HepG2 (cell line): ENCODE measurements around the gene KDM8. TPM values are rescaled to one million over a fixed set of nuclear protein-coding genes. Genes with fewer than 3 reads are reported as not detected.
A peak's percentile ranks its signal among the peaks of the same experiment; 100 is the strongest.

ENCODE experiments used
- ARNT2 ChIP-seq: sonication (generic); formaldehyde crosslinking; IDR thresholded peaks from 2 replicates; pipeline ENCODE4 v1.8.0; 2022; ENCODE audit warnings: mild to moderate bottlenecking, low read depth, missing genetic modification reagents, moderate library complexity
- CCAR2 ChIP-seq: fragments of 200-400 bp; formaldehyde crosslinking; optimal IDR thresholded peaks from 2 replicates; pipeline ENCODE3; 2018; ENCODE audit warnings: low read depth, mild to moderate bottlenecking, low read length, moderate library complexity
- CENPT ChIP-seq: sonication (generic); formaldehyde crosslinking; IDR thresholded peaks from 2 replicates; pipeline ENCODE4 v1.8.0; 2022; ENCODE audit warnings: low read depth, mild to moderate bottlenecking, moderate library complexity, missing genetic modification reagents
- EEA1 ChIP-seq: sonication (generic); formaldehyde crosslinking; IDR thresholded peaks from 2 replicates; pipeline ENCODE4 v1.5.1; 2020; ENCODE audit warnings: mild to moderate bottlenecking, missing genetic modification reagents, borderline replicate concordance
- EP300 ChIP-seq, 3 experiments: sonication (generic) in 1 of 3; formaldehyde crosslinking in 1 of 3; IDR thresholded peaks; 2 replicates each; pipeline versions ENCODE4 v1.5.1 to v1.6.1; 2011 to 2020; ENCODE audit warnings: low read depth in 2 of 3, low read length in 2 of 3, borderline replicate concordance in 1 of 3, improper control_type of control experiment in 1 of 3, mild to moderate bottlenecking in 1 of 3, missing genetic modification reagents in 1 of 3, moderate library complexity in 1 of 3
- GPN1 ChIP-seq: sonication (generic); formaldehyde crosslinking; IDR thresholded peaks from 2 replicates; pipeline ENCODE4 v1.5.1; 2020; ENCODE audit warnings: missing genetic modification reagents, borderline replicate concordance
- HES4 ChIP-seq: sonication (generic); formaldehyde crosslinking; IDR thresholded peaks from 2 replicates; pipeline ENCODE4 v1.9.0; 2021; ENCODE audit warnings: mild to moderate bottlenecking, missing genetic modification reagents, borderline replicate concordance
- HOXA7 ChIP-seq: sonication (generic); formaldehyde crosslinking; IDR thresholded peaks from 2 replicates; pipeline ENCODE4 v1.8.1; 2022; ENCODE audit warnings: mild to moderate bottlenecking, missing genetic modification reagents, moderate library complexity
- SKI ChIP-seq: fragments of 450-650 bp; IDR thresholded peaks from one replicate; pipeline ENCODE4 v1.6.1; 2018; ENCODE audit warnings: mild to moderate bottlenecking; ENCODE audit not compliant: partially characterized antibody
- SMARCE1 ChIP-seq: fragments of 450-650 bp; IDR thresholded peaks from 2 replicates; pipeline ENCODE4 v1.6.1; 2017; ENCODE audit warnings: borderline replicate concordance
- SYNCRIP ChIP-seq: fragments of 200-400 bp; formaldehyde crosslinking; IDR thresholded peaks from 2 replicates; pipeline ENCODE4 v1.6.1; 2018; ENCODE audit warnings: mild to moderate bottlenecking, low read depth, low read length; ENCODE audit not compliant: insufficient read depth
- U2AF2 ChIP-seq: fragments of 200-400 bp; formaldehyde crosslinking; IDR thresholded peaks from 2 replicates; pipeline ENCODE4 v1.6.1; 2017; ENCODE audit warnings: low read depth, mild to moderate bottlenecking, low read length
- ZBTB42 ChIP-seq: sonication (generic); formaldehyde crosslinking; IDR thresholded peaks from 2 replicates; pipeline ENCODE4 v1.5.0; 2020; ENCODE audit warnings: mild to moderate bottlenecking, missing genetic modification reagents
- ZBTB8A ChIP-seq: sonication (generic); formaldehyde crosslinking; IDR thresholded peaks from 2 replicates; pipeline ENCODE4 v1.4.0; 2020; ENCODE audit warnings: mild to moderate bottlenecking, low read depth, missing genetic modification reagents, borderline replicate concordance
- ZFP82 ChIP-seq: sonication (generic); formaldehyde crosslinking; IDR thresholded peaks from 2 replicates; pipeline ENCODE4 v1.5.1; 2020; ENCODE audit warnings: mild to moderate bottlenecking, missing genetic modification reagents, borderline replicate concordance
- ZNF234 ChIP-seq: sonication (generic); formaldehyde crosslinking; conservative IDR thresholded peaks from 2 replicates; pipeline ENCODE4 v1.5.1; 2020; ENCODE audit warnings: mild to moderate bottlenecking, missing genetic modification reagents
- ZNF326 ChIP-seq: sonication (generic); formaldehyde crosslinking; IDR thresholded peaks from 2 replicates; pipeline ENCODE4 v1.4.0; 2020; ENCODE audit warnings: missing genetic modification reagents, borderline replicate concordance
- ZNF354B ChIP-seq: sonication (generic); formaldehyde crosslinking; IDR thresholded peaks from 2 replicates; pipeline ENCODE4 v1.8.0; 2022; ENCODE audit warnings: mild to moderate bottlenecking, missing genetic modification reagents
- polyA plus RNA-seq, 8 experiments: library from polyadenylated mRNA; depleted of rRNA in 3 of 8; stranded (reverse) in 7 of 8; unstranded in 1 of 8; fragments of >200 nt; fragmentation: Illumina TruSeq in 4 of 8; extraction: Trizol in 4 of 8; gene quantifications; 2 replicates each; pipeline versions ENCODE4 v1.2.1 to v1.2.3, GENCODE V29; 2011 to 2016; ENCODE audit warnings: low read depth in 4 of 8, missing spikeins in 1 of 8, mixed read lengths in 1 of 8; ENCODE audit not compliant: insufficient read depth in 1 of 8
- total RNA-seq, 5 experiments: library from RNA; depleted of rRNA; stranded (reverse); fragments of >200 nt; fragmentation: Illumina TruSeq; extraction: Trizol; gene quantifications; 2 replicates each; pipeline ENCODE4 v1.2.3, GENCODE V29; 2016; ENCODE audit warnings: low read depth in 1 of 5
- TF ChIP-seq, protein P1 (sequence below): sonication (generic); formaldehyde crosslinking; IDR thresholded peaks from 2 replicates; pipeline ENCODE4 v1.5.1; 2020; ENCODE audit warnings: mild to moderate bottlenecking, missing genetic modification reagents, borderline replicate concordance
- TF ChIP-seq, protein P2 (sequence below): sonication (generic); formaldehyde crosslinking; IDR thresholded peaks from 2 replicates; pipeline ENCODE4 v1.8.1; 2023; ENCODE audit warnings: mild to moderate bottlenecking, inconsistent platforms, moderate library complexity, missing genetic modification reagents, borderline replicate concordance
- TF ChIP-seq, protein P3 (sequence below): sonication (generic); formaldehyde crosslinking; IDR thresholded peaks from 2 replicates; pipeline ENCODE4 v1.5.0; 2020; ENCODE audit warnings: mild to moderate bottlenecking, missing genetic modification reagents
- TF ChIP-seq, protein P4 (sequence below): sonication (generic); formaldehyde crosslinking; IDR thresholded peaks from 2 replicates; pipeline ENCODE4 v1.9.0; 2022; ENCODE audit warnings: missing genetic modification reagents, mild to moderate bottlenecking, borderline replicate concordance

Gene KDM8
- total and polyA plus RNA-seq, 2 of the 13 experiments (the other 11 are each of a cell fraction or from before 2014, with no cell fraction given): 3.3 to 8.6 TPM

DNA sequence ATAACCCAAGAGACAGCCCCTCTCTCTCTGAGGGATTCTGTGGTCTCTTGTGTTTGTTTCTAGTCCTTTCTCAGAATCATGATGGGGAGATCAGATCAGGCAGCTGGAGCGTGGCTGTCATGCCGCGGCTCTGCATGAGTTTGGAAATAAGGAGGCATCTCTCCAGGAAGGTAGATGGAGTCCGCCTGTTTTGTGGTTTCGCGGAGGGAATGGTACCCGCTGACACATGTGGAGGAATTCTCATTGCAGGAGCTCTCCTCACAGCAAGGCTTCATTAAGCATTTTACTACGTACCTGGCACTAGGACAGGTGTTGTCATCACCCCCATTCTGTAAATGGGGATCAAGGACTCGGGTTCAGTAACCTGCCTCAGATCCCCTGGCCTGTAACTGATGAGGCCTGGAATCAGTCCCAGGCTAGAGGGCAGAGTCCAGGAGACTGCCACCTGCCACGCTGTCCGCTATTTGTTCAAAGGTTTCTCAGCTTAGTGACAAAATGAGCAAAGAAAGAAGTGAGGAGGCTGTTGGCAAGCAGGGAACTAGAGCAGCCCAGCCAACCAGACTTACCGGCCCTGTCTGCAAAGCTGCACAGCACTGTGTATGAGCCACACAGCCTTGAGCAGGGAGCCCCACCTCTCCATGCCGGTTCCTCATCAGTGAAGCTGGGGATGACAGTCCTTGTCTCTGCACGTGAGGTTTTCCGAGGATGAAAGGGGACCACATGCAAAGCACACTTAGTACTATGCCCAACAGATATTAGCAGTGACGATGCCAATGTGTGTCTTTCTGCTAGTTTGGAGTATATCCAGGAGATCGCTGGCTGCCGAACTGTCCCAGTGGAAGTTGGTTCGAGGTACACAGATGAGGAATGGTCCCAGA lies 11.0 kb downstream of the KDM8 start (continued):
- TF ChIP-seq ZNF326 (CRISPR knock-in tag) (no peak), CENPT (CRISPR knock-in tag) (no peak), SKI (no peak), U2AF2 (no peak), ZFP82 (CRISPR knock-in tag) (no peak), HOXA7 (no peak), EP300 (IDR thresholded peaks at IDR 0.05; ENCODE audit: low read depth in 2 of 2, low read length in 2 of 2) (no peak), EP300 (CRISPR knock-in tag; IDR thresholded peaks at IDR 0.05; ENCODE audit: borderline replicate concordance) (no peak), EEA1 (CRISPR knock-in tag) (no peak), GPN1 (CRISPR knock-in tag) (no peak), HES4 (CRISPR knock-in tag) (no peak), ARNT2 (CRISPR knock-in tag) (no peak), ZNF354B (CRISPR knock-in tag) (no peak), SYNCRIP (no peak), ZNF234 (no peak), CCAR2 (no peak), ZBTB8A (CRISPR knock-in tag) (no peak), ZBTB42 (CRISPR knock-in tag) (no peak), SMARCE1 (no peak)
- TF ChIP-seq, protein P1, sequence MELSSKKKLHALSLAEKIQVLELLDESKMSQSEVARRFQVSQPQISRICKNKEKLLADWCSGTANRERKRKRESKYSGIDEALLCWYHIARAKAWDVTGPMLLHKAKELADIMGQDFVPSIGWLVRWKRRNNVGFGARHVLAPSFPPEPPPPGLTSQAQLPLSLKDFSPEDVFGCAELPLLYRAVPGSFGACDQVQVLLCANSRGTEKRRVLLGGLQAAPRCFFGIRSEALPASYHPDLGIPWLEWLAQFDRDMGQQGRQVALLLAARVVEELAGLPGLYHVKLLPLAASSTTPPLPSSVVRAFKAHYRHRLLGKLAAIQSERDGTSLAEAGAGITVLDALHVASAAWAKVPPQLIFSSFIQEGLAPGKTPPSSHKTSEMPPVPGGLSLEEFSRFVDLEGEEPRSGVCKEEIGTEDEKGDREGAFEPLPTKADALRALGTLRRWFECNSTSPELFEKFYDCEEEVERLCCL (CRISPR knock-in tag): no peak
- TF ChIP-seq, protein P2, sequence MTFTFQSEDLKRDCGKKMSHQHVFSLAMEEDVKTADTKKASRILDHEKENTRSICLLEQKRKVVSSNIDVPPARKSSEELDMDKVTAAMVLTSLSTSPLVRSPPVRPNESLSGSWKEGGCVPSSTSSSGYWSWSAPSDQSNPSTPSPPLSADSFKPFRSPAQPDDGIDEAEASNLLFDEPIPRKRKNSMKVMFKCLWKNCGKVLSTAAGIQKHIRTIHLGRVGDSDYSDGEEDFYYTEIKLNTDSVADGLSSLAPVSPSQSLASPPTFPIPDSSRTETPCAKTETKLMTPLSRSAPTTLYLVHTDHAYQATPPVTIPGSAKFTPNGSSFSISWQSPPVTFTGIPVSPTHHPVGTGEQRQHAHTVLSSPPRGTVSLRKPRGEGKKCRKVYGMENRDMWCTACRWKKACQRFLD (CRISPR knock-in tag): no peak
- TF ChIP-seq, protein P3, sequence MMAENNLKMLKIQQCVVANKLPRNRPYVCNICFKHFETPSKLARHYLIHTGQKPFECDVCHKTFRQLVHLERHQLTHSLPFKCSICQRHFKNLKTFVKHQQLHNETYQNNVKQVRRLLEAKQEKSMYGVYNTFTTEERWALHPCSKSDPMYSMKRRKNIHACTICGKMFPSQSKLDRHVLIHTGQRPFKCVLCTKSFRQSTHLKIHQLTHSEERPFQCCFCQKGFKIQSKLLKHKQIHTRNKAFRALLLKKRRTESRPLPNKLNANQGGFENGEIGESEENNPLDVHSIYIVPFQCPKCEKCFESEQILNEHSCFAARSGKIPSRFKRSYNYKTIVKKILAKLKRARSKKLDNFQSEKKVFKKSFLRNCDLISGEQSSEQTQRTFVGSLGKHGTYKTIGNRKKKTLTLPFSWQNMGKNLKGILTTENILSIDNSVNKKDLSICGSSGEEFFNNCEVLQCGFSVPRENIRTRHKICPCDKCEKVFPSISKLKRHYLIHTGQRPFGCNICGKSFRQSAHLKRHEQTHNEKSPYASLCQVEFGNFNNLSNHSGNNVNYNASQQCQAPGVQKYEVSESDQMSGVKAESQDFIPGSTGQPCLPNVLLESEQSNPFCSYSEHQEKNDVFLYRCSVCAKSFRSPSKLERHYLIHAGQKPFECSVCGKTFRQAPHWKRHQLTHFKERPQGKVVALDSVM (CRISPR knock-in tag): no peak
- TF ChIP-seq, protein P4, sequence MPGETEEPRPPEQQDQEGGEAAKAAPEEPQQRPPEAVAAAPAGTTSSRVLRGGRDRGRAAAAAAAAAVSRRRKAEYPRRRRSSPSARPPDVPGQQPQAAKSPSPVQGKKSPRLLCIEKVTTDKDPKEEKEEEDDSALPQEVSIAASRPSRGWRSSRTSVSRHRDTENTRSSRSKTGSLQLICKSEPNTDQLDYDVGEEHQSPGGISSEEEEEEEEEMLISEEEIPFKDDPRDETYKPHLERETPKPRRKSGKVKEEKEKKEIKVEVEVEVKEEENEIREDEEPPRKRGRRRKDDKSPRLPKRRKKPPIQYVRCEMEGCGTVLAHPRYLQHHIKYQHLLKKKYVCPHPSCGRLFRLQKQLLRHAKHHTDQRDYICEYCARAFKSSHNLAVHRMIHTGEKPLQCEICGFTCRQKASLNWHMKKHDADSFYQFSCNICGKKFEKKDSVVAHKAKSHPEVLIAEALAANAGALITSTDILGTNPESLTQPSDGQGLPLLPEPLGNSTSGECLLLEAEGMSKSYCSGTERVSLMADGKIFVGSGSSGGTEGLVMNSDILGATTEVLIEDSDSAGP (CRISPR knock-in tag): peak; percentile 67
